K562 (cell line): ENCODE results near the gene CBX2. TPM values are rescaled to one million over a fixed set of nuclear protein-coding genes. Genes with fewer than 3 reads are reported as not detected.

Experiments
- ATAC-seq: fragments of 200-7000 bp; cut with Tn5 transposase; 3 replicates; pipeline ENCODE4 v1.9.1; 2020; ENCODE audit warnings: moderate library complexity
- BruUV-seq: library from RNA; stranded (reverse); fragments of 400-500 nt; replicated peaks from 2 replicates; lab custom pipeline; 2021; lab: Mats Ljungman, UMichigan
- CTCF ChIA-PET: fragments of 300-600 bp; formaldehyde crosslinking; extraction: SDS; loops from one replicate; lab custom pipeline; 2021; ENCODE audit warnings: low intra/inter-chr PET ratio; lab: Yijun Ruan, JAX
- POLR2A ChIA-PET: fragments of 300-600, 350-650 bp; sonication (Branson Sonifier 250); formaldehyde crosslinking; extraction: SDS; loops from one replicate; lab custom pipeline; 2021; ENCODE audit warnings: antibody characterized with exemption, inconsistent platforms; lab: Yijun Ruan, JAX
- DNase-seq, 4 experiments: peaks; one replicate each; pipeline versions ENCODE4 v3.0.0 to v3.0.0-alpha.2; 2011 to 2018; ENCODE audit warnings: low spot score in 3 of 4, mixed read lengths in 3 of 4; ENCODE audit errors: extremely low read depth in 1 of 4
- FAIRE-seq: peaks from 2 replicates; lab custom pipeline; 2011; peaks lifted over from hg19 to GRCh38; lab: Jason Lieb, UNC
- H2AFZ ChIP-seq: 2 replicates; pipeline ENCODE4 v1.6.0; 2011; ENCODE audit warnings: low read depth, low read length, control low read depth, inconsistent platforms
- H3K27ac ChIP-seq: fragments of 200-600 bp; 3 replicates; pipeline ENCODE4 v1.8.0; 2011; ENCODE audit warnings: low read depth, mild to moderate bottlenecking, control low read depth, inconsistent platforms, low read length, moderate library complexity, mixed read lengths; ENCODE audit errors: extremely low read depth
- H3K27me3 ChIP-seq, 2 experiments: fragments of 300-600 bp in 1 of 2; 2 replicates in 1 of 2; 3 replicates in 1 of 2; pipeline versions ENCODE4 v1.6.0 to v1.8.0; 2011; ENCODE audit warnings: inconsistent platforms in 2 of 2, low read length in 2 of 2, mild to moderate bottlenecking in 1 of 2, mixed read lengths in 1 of 2, moderate library complexity in 1 of 2; ENCODE audit not compliant: control insufficient read depth in 2 of 2, insufficient read depth in 2 of 2
- H3K36me3 ChIP-seq: fragments of 300-600 bp; 3 replicates; pipeline ENCODE4 v1.8.0; 2011; ENCODE audit warnings: mild to moderate bottlenecking, low read length, inconsistent platforms; ENCODE audit not compliant: control insufficient read depth, insufficient read depth
- H3K4me1 ChIP-seq, 2 experiments: fragments of 200-600 bp in 1 of 2; replicated peaks in 1 of 2; 2 replicates in 1 of 2; 3 replicates in 1 of 2; pipeline versions ENCODE4 v1.5.1 to v1.8.0; 2011; ENCODE audit warnings: inconsistent platforms in 2 of 2, low read length in 2 of 2, mild to moderate bottlenecking in 1 of 2, mixed read lengths in 1 of 2, moderate library complexity in 1 of 2; ENCODE audit not compliant: control insufficient read depth in 2 of 2, insufficient read depth in 2 of 2
- H3K4me2 ChIP-seq: 2 replicates; pipeline ENCODE4 v1.6.1; 2011; ENCODE audit warnings: low read length, control low read depth, inconsistent platforms, mixed read lengths; ENCODE audit not compliant: insufficient read depth
- H3K4me3 ChIP-seq: fragments of 200-600 bp; sonication (generic), shearing (Covaris generic); 2 replicates; pipeline ENCODE4 v1.5.1; 2016; ENCODE audit warnings: control low read depth, inconsistent platforms
- H3K79me2 ChIP-seq: fragments of 200-600 bp; 3 replicates; pipeline ENCODE4 v1.8.0; 2011; ENCODE audit warnings: low read length, inconsistent platforms; ENCODE audit not compliant: control insufficient read depth, insufficient read depth
- H3K9ac ChIP-seq, 2 experiments: 2 replicates each; pipeline versions ENCODE4 v1.6.0 to v1.6.1; 2011; ENCODE audit warnings: low read depth in 2 of 2, low read length in 2 of 2, control low read depth in 1 of 2, inconsistent platforms in 1 of 2, mild to moderate bottlenecking in 1 of 2, mixed read lengths in 1 of 2; ENCODE audit not compliant: insufficient read depth in 1 of 2
- H3K9me1 ChIP-seq: one replicate; pipeline ENCODE4 v1.6.0; 2011; ENCODE audit warnings: inconsistent platforms, mild to moderate bottlenecking, low read length, moderate library complexity; ENCODE audit not compliant: control insufficient read depth, insufficient read depth
- H3K9me3 ChIP-seq: replicated peaks from 2 replicates; pipeline ENCODE4 v1.5.1; 2011; ENCODE audit warnings: low read depth, low read length, inconsistent platforms; ENCODE audit not compliant: control insufficient read depth, insufficient read depth
- H4K20me1 ChIP-seq: replicated peaks from 2 replicates; pipeline ENCODE4 v1.6.1; 2011; ENCODE audit warnings: low read length, inconsistent platforms, mixed read lengths; ENCODE audit not compliant: control insufficient read depth, insufficient read depth
- JUN ChIP-seq, 2 experiments: sonication (generic) in 1 of 2; formaldehyde crosslinking in 1 of 2; IDR thresholded peaks; 2 replicates each; pipeline versions ENCODE4 v1.6.1 to v1.8.0; 2012 to 2022; ENCODE audit warnings: borderline replicate concordance in 2 of 2, mild to moderate bottlenecking in 2 of 2, improper control_type of control experiment in 1 of 2, low read depth in 1 of 2, low read length in 1 of 2, missing genetic modification reagents in 1 of 2
- NFIC ChIP-seq: fragments of 450-650 bp; IDR thresholded peaks from 2 replicates; pipeline ENCODE4 v1.6.1; 2017; ENCODE audit warnings: mild to moderate bottlenecking, inconsistent platforms
- PCBP2 ChIP-seq: fragments of 200-400 bp; formaldehyde crosslinking; IDR thresholded peaks from 2 replicates; pipeline ENCODE4 v1.6.1; 2018; ENCODE audit warnings: low read length, low read depth, mild to moderate bottlenecking, moderate library complexity; ENCODE audit not compliant: poor library complexity, severe bottlenecking
- SETDB1 ChIP-seq: IDR thresholded peaks from one replicate; pipeline ENCODE4 v1.6.1; 2012; ENCODE audit warnings: low read length, control low read depth, inconsistent platforms
- ZSCAN29 ChIP-seq: fragments of 450-650 bp; IDR thresholded peaks from 2 replicates; pipeline ENCODE4 v1.6.1; 2017
- WGBS: fragments of 100-300 bp; shearing (Covaris generic); methylation state at CpG from one replicate; pipeline ENCODE4 v1.1.6; 2016; ENCODE audit warnings: low coverage, mixed read lengths; ENCODE audit not compliant: insufficient coverage; ENCODE audit errors: missing lambda C conversion rate; 5-methylcytosine and 5-hydroxymethylcytosine counted together
- in situ Hi-C: fragments of 300-500 bp; cut with MboI; formaldehyde crosslinking; loops from 4 replicates; pipeline ENCODE4 v1.15.0; 2018; ENCODE audit warnings: inconsistent platforms, mixed read lengths
- intact Hi-C: fragments of 100-400 bp; cut with micrococcal nuclease; formaldehyde crosslinking; loops from 2 replicates; pipeline ENCODE4 v1.14.2; 2022
- polyA plus RNA-seq, 8 experiments: library from polyadenylated mRNA; depleted of rRNA in 4 of 8; stranded (reverse) in 5 of 8; unstranded in 3 of 8; fragments of >200 nt; fragmentation: Nextera tagmentation in 2 of 8; fragmentation: Illumina TruSeq in 1 of 8; extraction: Ambion mirVana in 2 of 8; extraction: Trizol in 1 of 8; gene quantifications; 2 replicates each; pipeline versions ENCODE4 v1.2.1 to v1.2.3, GENCODE V29; 2011 to 2014; ENCODE audit warnings: inconsistent platforms in 1 of 8, missing spikeins in 1 of 8
- total RNA-seq, 7 experiments: library from RNA; depleted of rRNA in 6 of 7; stranded (reverse); fragments of >200 nt in 6 of 7; fragmentation: Illumina TruSeq in 2 of 7; extraction: Trizol in 2 of 7; gene quantifications; 2 replicates each; pipeline versions ENCODE4 v1.2.1 to v1.2.3, GENCODE V29; 2011 to 2021; ENCODE audit warnings: low replicate concordance in 1 of 7
- TF ChIP-seq, protein P1 (sequence below): fragments of 450-650 bp; formaldehyde crosslinking; IDR thresholded peaks from 2 replicates; pipeline ENCODE4 v1.4.0; 2020; ENCODE audit warnings: mild to moderate bottlenecking, moderate library complexity
- TF ChIP-seq, protein P2 (sequence below): sonication (generic); formaldehyde crosslinking; IDR thresholded peaks from 2 replicates; pipeline ENCODE4 v1.9.0; 2022; ENCODE audit warnings: mild to moderate bottlenecking, missing genetic modification reagents
- TF ChIP-seq, protein P3 (sequence below): fragments of 450-650 bp; conservative IDR thresholded peaks from 2 replicates; pipeline ENCODE4 v1.6.1; 2016; ENCODE audit warnings: missing genetic modification characterization, low read depth, mild to moderate bottlenecking, missing compliant biosample characterization, moderate library complexity

Gene CBX2
- total and polyA plus RNA-seq, 9 of the 15 experiments (the other 6 are each of a cell fraction or from before 2014, with no cell fraction given): 0.66 to 26.9 (median 13.9) TPM

DNA sequence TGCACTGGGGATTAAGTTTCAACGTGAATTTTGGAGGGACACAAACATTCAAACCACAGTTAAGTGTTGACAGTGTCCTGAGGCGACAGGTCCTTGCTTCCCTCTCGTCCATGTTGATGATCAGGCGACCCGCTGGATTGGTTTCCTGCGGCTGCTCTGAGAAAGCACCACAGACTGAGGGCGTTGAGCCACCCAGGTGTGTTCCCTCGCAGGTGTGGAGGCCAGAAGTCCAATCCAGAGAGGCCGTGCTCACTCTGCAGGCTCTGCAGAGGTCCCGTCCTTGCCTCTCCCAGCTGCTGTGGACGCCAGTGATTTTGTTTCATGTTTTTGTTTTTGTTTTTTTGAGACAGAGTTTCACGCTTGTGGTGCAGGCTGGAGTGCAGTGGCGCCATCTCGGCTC is 22.4 kb upstream of the CBX2 start:
- H3K4me3 ChIP-seq: no peak overlapping the region
- no peak overlapping the region for H3K27ac ChIP-seq
- H3K9ac ChIP-seq: no peak overlapping the region
- DNase-seq (no peak), FAIRE-seq (no peak), ATAC-seq (no peak)
- in situ Hi-C loops: no loop called here
- no peaks in the 10 kb centered on the region for H4K20me1 ChIP-seq
- H3K36me3 ChIP-seq: no peaks in the 10 kb centered on the region
- 28% methylated on average over 14 of the region's 14 CpGs for WGBS
- no TSS peak for BruUV-seq
- ChIA-PET CTCF (no interaction called here), POLR2A (interaction anchor here (0.5 to 0.6 kb wide), 2 partner anchors 736 to 897 kb away, joined by 3 read pairs; no protein-coding TSS in a partner anchor)
- intact Hi-C loops: no loop called here
- no peaks in the 10 kb centered on the region for H3K9me3 ChIP-seq
- no peak overlapping the region for H3K4me2 ChIP-seq
- H2AFZ ChIP-seq: no peak overlapping the region
- H3K4me1 ChIP-seq: peaks cover 3 to 16% of the 10 kb centered on the region in 2 experiments; a peak in 4 of 5 replicates
- TF ChIP-seq ZSCAN29: no peak
- TF ChIP-seq, protein P1, sequence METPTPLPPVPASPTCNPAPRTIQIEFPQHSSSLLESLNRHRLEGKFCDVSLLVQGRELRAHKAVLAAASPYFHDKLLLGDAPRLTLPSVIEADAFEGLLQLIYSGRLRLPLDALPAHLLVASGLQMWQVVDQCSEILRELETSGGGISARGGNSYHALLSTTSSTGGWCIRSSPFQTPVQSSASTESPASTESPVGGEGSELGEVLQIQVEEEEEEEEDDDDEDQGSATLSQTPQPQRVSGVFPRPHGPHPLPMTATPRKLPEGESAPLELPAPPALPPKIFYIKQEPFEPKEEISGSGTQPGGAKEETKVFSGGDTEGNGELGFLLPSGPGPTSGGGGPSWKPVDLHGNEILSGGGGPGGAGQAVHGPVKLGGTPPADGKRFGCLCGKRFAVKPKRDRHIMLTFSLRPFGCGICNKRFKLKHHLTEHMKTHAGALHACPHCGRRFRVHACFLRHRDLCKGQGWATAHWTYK (CRISPR knock-in tag): no peak
- TF ChIP-seq, protein P2, sequence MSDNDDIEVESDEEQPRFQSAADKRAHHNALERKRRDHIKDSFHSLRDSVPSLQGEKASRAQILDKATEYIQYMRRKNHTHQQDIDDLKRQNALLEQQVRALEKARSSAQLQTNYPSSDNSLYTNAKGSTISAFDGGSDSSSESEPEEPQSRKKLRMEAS (CRISPR knock-in tag): no peak
- TF ChIP-seq, protein P3, sequence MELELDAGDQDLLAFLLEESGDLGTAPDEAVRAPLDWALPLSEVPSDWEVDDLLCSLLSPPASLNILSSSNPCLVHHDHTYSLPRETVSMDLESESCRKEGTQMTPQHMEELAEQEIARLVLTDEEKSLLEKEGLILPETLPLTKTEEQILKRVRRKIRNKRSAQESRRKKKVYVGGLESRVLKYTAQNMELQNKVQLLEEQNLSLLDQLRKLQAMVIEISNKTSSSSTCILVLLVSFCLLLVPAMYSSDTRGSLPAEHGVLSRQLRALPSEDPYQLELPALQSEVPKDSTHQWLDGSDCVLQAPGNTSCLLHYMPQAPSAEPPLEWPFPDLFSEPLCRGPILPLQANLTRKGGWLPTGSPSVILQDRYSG (tag): no peak
- TF ChIP-seq NFIC: no peak
- TF ChIP-seq SETDB1: no peak
- no peak for TF ChIP-seq PCBP2
- no peak for TF ChIP-seq JUN (IDR thresholded peaks at IDR 0.05; ENCODE audit: borderline replicate concordance, low read depth, low read length)
- TF ChIP-seq JUN (CRISPR knock-in tag; IDR thresholded peaks at IDR 0.05; ENCODE audit: borderline replicate concordance): no peak
- no peaks in the 10 kb centered on the region for H3K79me2 ChIP-seq
- H3K27me3 ChIP-seq: no peaks in the 10 kb centered on the region; a peak in 1 of 5 replicates
- H3K9me1 ChIP-seq: no peaks in the 10 kb centered on the region
